ENCODE measurements around the gene FAM13A. TPM values are rescaled to one million over a fixed set of nuclear protein-coding genes. Genes with fewer than 3 reads are reported as not detected.

Gene FAM13A
- total RNA-seq, 1 donor from 2014 or later: 57.7 TPM

DNA sequence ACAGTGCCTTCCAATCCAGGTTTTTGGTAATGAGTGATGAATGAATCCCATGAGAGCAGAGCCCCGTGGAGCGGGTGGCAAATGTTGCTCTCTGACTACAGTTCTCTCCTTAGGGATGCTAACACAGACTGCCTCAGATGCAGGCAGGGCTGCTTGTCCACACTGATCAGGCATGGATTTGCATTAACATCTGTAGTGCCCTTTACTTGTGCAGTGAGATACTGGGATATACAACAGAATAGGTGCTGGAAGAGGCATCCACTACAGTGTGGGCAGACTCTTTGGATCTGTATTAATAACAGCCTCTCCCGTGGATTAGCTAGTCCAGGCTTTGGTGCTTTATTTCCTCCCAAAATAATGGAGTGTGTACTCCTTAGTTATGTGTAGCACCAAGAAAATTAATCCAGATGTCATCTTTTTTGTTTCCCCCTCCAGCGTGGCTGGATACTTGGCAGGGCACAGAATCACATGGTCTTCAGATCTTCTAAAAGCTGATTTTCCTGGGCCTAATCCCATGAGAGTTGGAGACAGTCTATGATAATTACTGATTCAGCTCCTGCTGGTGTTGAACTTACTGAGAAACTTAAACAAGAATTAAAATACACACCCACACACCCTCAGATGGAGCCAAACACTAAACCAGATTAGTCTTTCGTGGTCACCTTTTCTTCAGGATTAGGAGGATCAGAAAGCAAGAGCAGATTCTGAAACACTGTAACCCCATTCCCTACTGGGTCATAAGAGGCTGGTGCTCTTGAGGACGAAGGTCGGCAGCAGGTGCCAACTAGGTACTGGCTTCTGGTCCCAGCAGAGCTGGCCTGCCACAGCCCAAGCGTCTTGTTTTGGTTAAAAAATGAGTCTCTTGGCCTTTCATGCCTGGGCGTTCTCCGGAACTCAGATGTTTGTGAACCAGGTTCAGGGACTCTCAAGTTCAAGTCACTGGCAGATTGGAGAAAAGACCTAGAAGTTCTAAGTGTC is 336.2 kb downstream of the FAM13A start:
- Mint-ChIP-seq H3K27me3 (ENCODE audit: low read depth) (no peaks in the 10 kb centered on the region), H3K36me3 (peaks cover 65% of the 10 kb centered on the region), H3K4me3 (no peak overlapping the region), H3K9me3 (peaks cover 30% of the 10 kb centered on the region), H3K4me1 (no peaks in the 10 kb centered on the region), H3K27ac (no peak overlapping the region)
- TF ChIP-seq, protein P1, sequence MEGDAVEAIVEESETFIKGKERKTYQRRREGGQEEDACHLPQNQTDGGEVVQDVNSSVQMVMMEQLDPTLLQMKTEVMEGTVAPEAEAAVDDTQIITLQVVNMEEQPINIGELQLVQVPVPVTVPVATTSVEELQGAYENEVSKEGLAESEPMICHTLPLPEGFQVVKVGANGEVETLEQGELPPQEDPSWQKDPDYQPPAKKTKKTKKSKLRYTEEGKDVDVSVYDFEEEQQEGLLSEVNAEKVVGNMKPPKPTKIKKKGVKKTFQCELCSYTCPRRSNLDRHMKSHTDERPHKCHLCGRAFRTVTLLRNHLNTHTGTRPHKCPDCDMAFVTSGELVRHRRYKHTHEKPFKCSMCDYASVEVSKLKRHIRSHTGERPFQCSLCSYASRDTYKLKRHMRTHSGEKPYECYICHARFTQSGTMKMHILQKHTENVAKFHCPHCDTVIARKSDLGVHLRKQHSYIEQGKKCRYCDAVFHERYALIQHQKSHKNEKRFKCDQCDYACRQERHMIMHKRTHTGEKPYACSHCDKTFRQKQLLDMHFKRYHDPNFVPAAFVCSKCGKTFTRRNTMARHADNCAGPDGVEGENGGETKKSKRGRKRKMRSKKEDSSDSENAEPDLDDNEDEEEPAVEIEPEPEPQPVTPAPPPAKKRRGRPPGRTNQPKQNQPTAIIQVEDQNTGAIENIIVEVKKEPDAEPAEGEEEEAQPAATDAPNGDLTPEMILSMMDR (IDR thresholded peaks at IDR 0.05; ENCODE audit: unreplicated experiment): no peak
- no peak for DNase-seq (ENCODE audit: low spot score in 2 of 2, unreplicated experiment in 2 of 2)

GRCh38 chr4:88719381-88719780 is 337.6 kb downstream of the FAM13A start:
- Mint-ChIP-seq H3K27me3 (ENCODE audit: low read depth) (no peaks in the 10 kb centered on the region), H3K27ac (no peak overlapping the region), H3K36me3 (peaks cover 74% of the 10 kb centered on the region), H3K4me1 (no peaks in the 10 kb centered on the region), H3K9me3 (peaks cover 40% of the 10 kb centered on the region), H3K4me3 (no peak overlapping the region)
- DNase-seq (ENCODE audit: low spot score in 2 of 2, unreplicated experiment in 2 of 2): no peak
- TF ChIP-seq, protein P1 (IDR thresholded peaks at IDR 0.05; ENCODE audit: unreplicated experiment): no peak

DNA sequence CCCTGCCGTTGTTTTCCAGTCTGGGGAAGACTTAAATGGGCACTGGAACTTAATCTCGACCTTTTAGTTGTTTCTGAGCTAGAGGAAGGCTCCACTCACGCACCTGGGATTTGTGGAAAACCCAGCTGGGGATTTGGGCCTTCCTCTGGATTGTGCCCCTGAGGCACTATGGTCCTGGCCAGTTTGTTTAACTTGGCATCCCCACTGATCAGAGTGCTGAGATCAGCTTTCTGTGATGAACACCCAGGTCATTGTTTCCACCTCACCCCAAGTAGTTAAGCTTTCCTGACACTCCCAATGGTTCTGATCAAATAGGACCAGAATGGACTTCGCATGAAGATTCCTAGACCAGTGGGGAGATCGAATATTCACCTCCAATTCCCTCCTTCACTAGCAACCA is 338.9 kb downstream of the FAM13A start:
- Mint-ChIP-seq H3K4me3 (no peak overlapping the region), H3K27ac (no peak overlapping the region), H3K9me3 (peaks cover 48% of the 10 kb centered on the region), H3K27me3 (ENCODE audit: low read depth) (no peaks in the 10 kb centered on the region), H3K36me3 (peaks cover 81% of the 10 kb centered on the region), H3K4me1 (no peaks in the 10 kb centered on the region)
- TF ChIP-seq, protein P1 (IDR thresholded peaks at IDR 0.05; ENCODE audit: unreplicated experiment): no peak
- no peak for DNase-seq (ENCODE audit: low spot score in 2 of 2, unreplicated experiment in 2 of 2)

GRCh38 chr4:88713782-88714181 is 343.2 kb downstream of the FAM13A start:
- Mint-ChIP-seq H3K36me3 (peaks cover 65% of the 10 kb centered on the region), H3K4me3 (no peak overlapping the region)

GRCh38 chr4:88709989-88710388 is 347.0 kb downstream of the FAM13A start:
- DNase-seq (ENCODE audit: low spot score in 2 of 2, unreplicated experiment in 2 of 2): no peak
- H3K27ac Mint-ChIP-seq: no peak overlapping the region
- H3K4me1 Mint-ChIP-seq: peaks cover 9% of the 10 kb centered on the region
- no peak overlapping the region for H3K4me3 Mint-ChIP-seq
- no peaks in the 10 kb centered on the region for H3K27me3 Mint-ChIP-seq (ENCODE audit: low read depth)
- peaks cover 27% of the 10 kb centered on the region for H3K9me3 Mint-ChIP-seq
- H3K36me3 Mint-ChIP-seq: peaks cover 31% of the 10 kb centered on the region
- TF ChIP-seq, protein P1 (IDR thresholded peaks at IDR 0.05; ENCODE audit: unreplicated experiment): no peak

More at GRCh38 chr4:88713782-88714181, 343.2 kb downstream of the FAM13A start:
- H3K9me3 Mint-ChIP-seq: peaks cover 58% of the 10 kb centered on the region
- DNase-seq (ENCODE audit: low spot score in 2 of 2, unreplicated experiment in 2 of 2): no peak
- H3K4me1 Mint-ChIP-seq: no peaks in the 10 kb centered on the region
- H3K27ac Mint-ChIP-seq: no peak overlapping the region
- TF ChIP-seq, protein P1 (IDR thresholded peaks at IDR 0.05; ENCODE audit: unreplicated experiment): no peak
- no peaks in the 10 kb centered on the region for H3K27me3 Mint-ChIP-seq (ENCODE audit: low read depth)

Data from mesothelial cell of epicardium (in vitro differentiated cells).